Stomach smooth muscle (tissue), 2 donors: ENCODE data around the gene CSTF3.

Experiments used
- H3K27ac ChIP-seq: one replicate; pipeline ENCODE4 v1.7.0; 2013; ENCODE audit warnings: mild to moderate bottlenecking, low read length, inconsistent platforms
- H3K27me3 ChIP-seq, 2 donors: one replicate each; pipeline ENCODE4 v1.7.0; 2013; ENCODE audit warnings: low read length in 2 of 2; ENCODE audit not compliant: insufficient read depth in 2 of 2, control insufficient read depth in 1 of 2
- H3K36me3 ChIP-seq, 2 donors: one replicate each; pipeline ENCODE4 v1.7.0; 2013; ENCODE audit warnings: low read length in 2 of 2; ENCODE audit not compliant: control insufficient read depth in 2 of 2, insufficient read depth in 2 of 2
- H3K4me1 ChIP-seq: one replicate; pipeline ENCODE4 v1.7.0; 2013; ENCODE audit warnings: low read length; ENCODE audit not compliant: control insufficient read depth, insufficient read depth
- H3K4me3 ChIP-seq, 2 donors: one replicate each; pipeline ENCODE4 v1.7.0; 2013; ENCODE audit warnings: low read length in 2 of 2
- H3K9ac ChIP-seq, 2 donors: one replicate each; pipeline ENCODE4 v1.7.0; 2013; ENCODE audit warnings: low read length in 2 of 2, mild to moderate bottlenecking in 1 of 2
- H3K9me3 ChIP-seq, 2 donors: one replicate each; pipeline ENCODE4 v1.7.0; 2013; ENCODE audit warnings: low read length in 2 of 2; ENCODE audit not compliant: control insufficient read depth in 2 of 2
- donor health status: healthy.
- donor health status: Pancreatic carcinoma.

Gene CSTF3

GRCh38 chr11:33089776-33090175, 71.5 kb downstream of the CSTF3 start:
- Histone ChIP-seq H3K27ac (no peak overlapping the region), H3K9me3 (no peaks in the 10 kb centered on the region), H3K4me3 (no peak overlapping the region), H3K27me3 (no peaks in the 10 kb centered on the region), H3K36me3 (peaks cover 12 to 14% of the 10 kb centered on the region in 2 donors), H3K9ac (no peak overlapping the region), H3K4me1 (no peaks in the 10 kb centered on the region)

GRCh38 chr11:33086017-33086416, 75.3 kb downstream of the CSTF3 start:
- H3K9me3 ChIP-seq = no peaks in the 10 kb centered on the region

GRCh38 chr11:33083918-33084317, 77.4 kb downstream of the CSTF3 start:
- no peak overlapping the region for H3K27ac ChIP-seq

More at GRCh38 chr11:33086017-33086416, 75.3 kb downstream of the CSTF3 start:
- Histone ChIP-seq H3K4me1 (no peaks in the 10 kb centered on the region), H3K36me3 (peaks cover 16 to 17% of the 10 kb centered on the region in 2 donors), H3K27ac (no peak overlapping the region), H3K27me3 (no peaks in the 10 kb centered on the region), H3K9ac (no peak overlapping the region), H3K4me3 (no peak overlapping the region)

GRCh38 chr11:33072465-33072864, 88.8 kb downstream of the CSTF3 start:
- H3K27me3 ChIP-seq = no peaks in the 10 kb centered on the region
- no peak overlapping the region for H3K9ac ChIP-seq
- H3K4me3 ChIP-seq = no peak overlapping the region
- no peak overlapping the region for H3K27ac ChIP-seq
- no peaks in the 10 kb centered on the region for H3K9me3 ChIP-seq
- H3K4me1 ChIP-seq = no peaks in the 10 kb centered on the region
- H3K36me3 ChIP-seq = peaks cover 45 to 60% of the 10 kb centered on the region in 2 donors

More at GRCh38 chr11:33083918-33084317, 77.4 kb downstream of the CSTF3 start:
- Histone ChIP-seq H3K9ac (no peak overlapping the region), H3K36me3 (peaks cover 18 to 22% of the 10 kb centered on the region in 2 donors), H3K4me1 (no peaks in the 10 kb centered on the region), H3K4me3 (no peak overlapping the region), H3K27me3 (no peaks in the 10 kb centered on the region), H3K9me3 (no peaks in the 10 kb centered on the region)

GRCh38 chr11:33068611-33069340, 92.5 kb downstream of the CSTF3 start:
- no peak overlapping the region for H3K27ac ChIP-seq
- H3K9me3 ChIP-seq = no peaks in the 10 kb centered on the region
- no peak overlapping the region for H3K4me3 ChIP-seq
- no peaks in the 10 kb centered on the region for H3K27me3 ChIP-seq
- peaks cover 16% of the 10 kb centered on the region for H3K4me1 ChIP-seq
- no peak overlapping the region for H3K9ac ChIP-seq
- peaks cover 41 to 52% of the 10 kb centered on the region in 2 donors for H3K36me3 ChIP-seq

GRCh38 chr11:33067294-33067693, 94.0 kb downstream of the CSTF3 start:
- H3K4me1 ChIP-seq = peaks cover 23% of the 10 kb centered on the region
- no peak overlapping the region for H3K27ac ChIP-seq
- H3K36me3 ChIP-seq = peaks cover 34 to 39% of the 10 kb centered on the region in 2 donors
- no peaks in the 10 kb centered on the region for H3K9me3 ChIP-seq
- no peak overlapping the region for H3K4me3 ChIP-seq
- no peak overlapping the region for H3K9ac ChIP-seq
- H3K27me3 ChIP-seq = no peaks in the 10 kb centered on the region

- no peak overlapping the region for H3K9ac ChIP-seq
- H3K4me1 ChIP-seq = peaks cover 34% of the 10 kb centered on the region
- H3K27ac ChIP-seq = no peak overlapping the region
- H3K27me3 ChIP-seq = no peaks in the 10 kb centered on the region
- H3K4me3 ChIP-seq = no peak overlapping the region
- H3K36me3 ChIP-seq = peaks cover 29 to 31% of the 10 kb centered on the region in 2 donors
- no peaks in the 10 kb centered on the region for H3K9me3 ChIP-seq
Measured at GRCh38 chr11:33065445-33066178, 95.7 kb downstream of the CSTF3 start.

- no peaks in the 10 kb centered on the region for H3K27me3 ChIP-seq
- peak overlapping the region; percentile 67 for H3K27ac ChIP-seq
- no peak overlapping the region for H3K9ac ChIP-seq
- H3K9me3 ChIP-seq = no peaks in the 10 kb centered on the region
- peak overlapping the region in 1 of 2 donors; percentile 3 for H3K4me3 ChIP-seq
- peaks cover 35% of the 10 kb centered on the region for H3K4me1 ChIP-seq
- H3K36me3 ChIP-seq = peaks cover 31 to 37% of the 10 kb centered on the region in 2 donors
Measured at GRCh38 chr11:33064866-33065265, 96.4 kb downstream of the CSTF3 start.

GRCh38 chr11:33064033-33064825, 97.1 kb downstream of the CSTF3 start:
- Histone ChIP-seq H3K4me3 (peak overlapping the region in 1 of 2 donors; percentile 29), H3K27me3 (no peaks in the 10 kb centered on the region), H3K9ac (peak overlapping the region in 1 of 2 donors; percentile 13), H3K36me3 (peaks cover 32% of the 10 kb centered on the region in 2 donors), H3K27ac (peak overlapping the region; percentile 67), H3K9me3 (no peaks in the 10 kb centered on the region), H3K4me1 (peaks cover 35% of the 10 kb centered on the region)

GRCh38 chr11:33063326-33063881, 97.9 kb downstream of the CSTF3 start:
- Histone ChIP-seq H3K4me3 (no peak overlapping the region), H3K27me3 (no peaks in the 10 kb centered on the region), H3K36me3 (peaks cover 30% of the 10 kb centered on the region in 2 donors), H3K9me3 (no peaks in the 10 kb centered on the region), H3K4me1 (peaks cover 35% of the 10 kb centered on the region), H3K9ac (no peak overlapping the region), H3K27ac (peak overlapping the region; percentile 85)
